NCI-H187 treated with DMSO at 0.1 percent for 48 hours (cell line): Measurements from ENCODE around the gene PLXNA4.

Experiments used
- DNase-seq: peaks from one replicate; lab custom pipeline; 2025; lab: John Stamatoyannopoulos, UW

PLXNA4 gene

DNA sequence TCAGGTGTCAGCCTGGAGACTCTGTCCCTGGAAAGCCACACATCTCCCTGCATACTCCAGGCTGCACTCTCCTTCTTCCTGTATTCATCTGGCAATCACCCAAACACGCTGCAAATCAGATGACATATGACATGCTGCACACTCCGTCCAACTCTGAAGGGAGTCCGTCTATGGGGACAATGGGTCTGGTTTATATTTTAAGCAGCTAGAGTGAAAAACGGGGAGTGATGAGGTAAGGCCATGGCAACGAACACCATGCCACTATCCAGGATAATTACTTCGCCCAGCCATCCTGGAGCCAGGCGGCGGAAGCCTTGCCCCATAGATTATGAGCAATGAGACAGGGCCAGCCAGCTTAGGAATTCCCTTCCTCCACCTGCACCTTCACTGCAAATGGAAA, 140.1 kb downstream of the PLXNA4 start:
- no peak for DNase-seq

DNA sequence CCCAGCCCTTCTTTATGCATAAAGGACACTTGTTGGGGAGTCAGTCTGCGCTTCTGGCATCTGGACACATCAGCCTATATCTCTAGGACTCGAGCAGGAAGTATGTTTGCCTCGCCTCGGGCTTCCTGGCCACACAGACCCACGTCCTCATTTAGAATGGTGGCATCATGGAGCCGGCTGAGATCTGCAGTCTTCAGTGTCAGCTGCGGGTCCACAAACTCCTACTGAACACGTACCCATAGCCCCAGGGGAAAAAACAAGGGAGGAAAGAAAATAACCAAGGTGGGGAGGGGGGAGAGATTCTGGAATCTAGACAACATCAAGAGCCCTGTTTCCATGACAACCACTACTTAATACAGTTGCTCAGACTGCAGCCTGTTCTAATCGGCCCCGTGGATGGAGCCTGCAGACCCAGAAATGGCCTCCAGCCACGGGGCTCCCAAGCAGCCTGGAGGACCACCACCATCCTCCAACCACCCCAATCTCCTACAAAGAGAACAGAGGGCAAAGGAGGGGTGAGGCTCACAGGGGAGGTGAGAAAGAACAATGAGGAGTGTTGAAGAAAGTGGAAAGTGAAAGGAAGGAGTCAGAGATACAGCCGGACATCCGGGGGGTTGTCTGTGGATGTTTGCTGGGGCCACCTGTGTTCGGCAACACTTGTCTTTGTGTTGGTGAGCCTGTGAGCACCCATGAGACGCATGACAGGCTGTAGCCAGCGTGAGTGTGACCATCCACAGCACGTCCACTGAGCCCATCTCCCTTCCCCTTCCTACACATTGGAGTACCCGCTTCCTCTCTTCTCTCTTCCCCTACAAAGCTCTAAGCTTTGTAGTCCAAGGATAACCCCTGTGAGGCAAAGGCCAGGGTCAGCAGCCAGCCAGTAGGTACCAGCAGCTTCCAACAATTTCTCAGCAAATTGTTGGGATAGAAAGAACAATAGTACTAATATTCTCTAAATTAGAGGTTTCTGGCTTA, 141.0 kb downstream of the PLXNA4 start:
- DNase-seq, result no peak

- DNase-seq, result no peak
Observed at GRCh38 chr7:132434041-132434440, 142.2 kb downstream of the PLXNA4 start.

- DNase-seq, result no peak
Observed at GRCh38 chr7:132433301-132433700, 143.0 kb downstream of the PLXNA4 start.

DNA sequence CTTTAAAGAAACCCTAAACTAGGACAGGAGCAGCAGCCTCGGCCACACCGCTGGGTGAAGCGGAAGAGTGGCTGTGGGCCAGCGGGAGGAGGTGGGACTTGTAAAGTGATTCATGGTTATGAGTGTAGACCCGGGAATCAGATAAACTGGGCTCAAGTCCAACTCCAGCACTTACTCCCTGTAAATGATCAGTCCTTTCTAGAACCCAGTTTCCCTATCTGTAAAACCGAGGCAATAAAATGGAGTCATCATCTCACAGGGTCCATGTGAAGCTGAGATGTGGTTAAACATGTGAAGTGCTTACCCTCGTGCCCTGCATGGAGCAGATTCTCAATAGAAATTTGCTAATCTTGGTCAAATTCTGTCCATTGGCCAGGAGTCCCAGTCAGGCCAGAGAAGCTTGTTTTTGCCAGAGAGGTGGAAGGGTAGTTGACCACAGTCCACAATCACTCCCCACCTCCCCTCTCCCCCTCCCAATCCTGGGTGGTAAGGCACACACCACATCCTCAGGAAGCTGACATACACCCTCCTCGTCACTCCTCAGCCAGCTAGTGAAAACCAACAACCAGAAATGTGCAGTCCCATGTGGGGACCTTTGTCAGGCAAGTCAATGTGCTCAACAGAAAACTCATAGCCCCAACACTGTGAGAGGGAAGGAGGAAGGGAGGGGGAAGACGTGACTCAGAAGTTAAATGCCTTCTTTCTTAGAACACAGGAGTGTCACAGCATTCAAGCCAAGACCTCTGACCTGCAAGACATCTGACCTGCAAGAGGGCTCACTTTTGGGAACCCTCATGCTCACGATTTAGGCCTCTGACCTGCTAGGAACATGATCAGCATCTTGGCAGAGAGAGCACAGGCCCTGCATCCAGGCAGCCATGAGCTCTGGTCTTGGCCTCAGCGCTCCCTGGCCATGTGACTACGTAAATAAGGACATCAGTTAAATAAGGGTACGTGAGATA, 145.1 kb downstream of the PLXNA4 start:
- no peak for DNase-seq

GRCh38 chr7:132430041-132430855, 146.0 kb downstream of the PLXNA4 start:
- no peak for DNase-seq

DNA sequence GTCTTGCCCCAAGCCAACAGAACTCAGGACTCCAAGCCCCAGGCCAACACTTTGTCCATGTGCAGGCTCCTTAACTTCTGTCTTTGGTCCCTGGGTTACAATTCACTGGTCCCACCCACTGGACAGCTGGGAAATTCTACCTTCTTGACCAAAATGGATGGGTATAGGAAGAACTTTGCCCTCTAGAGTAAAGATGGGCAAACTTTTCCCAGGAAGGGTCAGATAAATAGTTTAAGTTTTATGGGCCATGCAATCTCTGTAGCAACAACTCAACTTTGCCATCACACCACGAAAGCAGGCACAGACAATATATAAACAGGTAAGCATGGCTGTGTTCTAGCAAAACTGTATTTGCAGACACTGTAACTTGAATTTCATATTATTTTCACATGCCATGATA, 147.1 kb downstream of the PLXNA4 start:
- DNase-seq, result no peak

DNA sequence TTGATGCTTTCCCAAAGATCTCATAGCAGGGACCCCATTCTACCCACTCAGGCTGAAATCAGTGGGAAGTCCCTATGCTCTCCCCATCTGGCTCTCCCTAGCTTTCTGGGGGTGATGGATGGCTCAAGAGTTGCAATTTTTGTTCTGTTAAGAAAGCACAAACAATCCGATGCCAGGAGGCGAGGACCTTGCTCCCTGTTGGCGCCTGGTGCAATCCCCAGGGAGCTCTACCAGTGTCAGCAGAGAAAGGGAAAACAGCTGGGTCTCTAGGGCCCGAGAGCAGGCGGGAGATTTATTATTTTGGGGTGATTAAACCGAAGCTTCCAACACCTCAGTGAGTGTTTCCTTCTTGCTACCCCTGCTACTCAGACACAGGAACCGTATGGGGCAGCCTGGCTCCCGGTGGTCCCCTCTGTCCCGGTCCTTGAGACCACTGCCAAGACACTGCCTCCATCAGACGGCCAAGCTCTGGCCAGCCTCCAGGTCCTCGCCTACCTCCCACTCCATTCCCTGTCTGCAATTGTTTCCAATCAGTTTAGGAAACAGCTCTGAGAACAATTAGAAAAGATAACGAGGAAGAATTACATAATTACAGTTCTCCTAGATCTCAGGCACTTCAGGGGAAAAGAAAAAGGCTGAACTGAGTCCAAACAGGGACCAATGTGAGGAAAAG, 147.9 kb downstream of the PLXNA4 start:
- no peak for DNase-seq

DNA sequence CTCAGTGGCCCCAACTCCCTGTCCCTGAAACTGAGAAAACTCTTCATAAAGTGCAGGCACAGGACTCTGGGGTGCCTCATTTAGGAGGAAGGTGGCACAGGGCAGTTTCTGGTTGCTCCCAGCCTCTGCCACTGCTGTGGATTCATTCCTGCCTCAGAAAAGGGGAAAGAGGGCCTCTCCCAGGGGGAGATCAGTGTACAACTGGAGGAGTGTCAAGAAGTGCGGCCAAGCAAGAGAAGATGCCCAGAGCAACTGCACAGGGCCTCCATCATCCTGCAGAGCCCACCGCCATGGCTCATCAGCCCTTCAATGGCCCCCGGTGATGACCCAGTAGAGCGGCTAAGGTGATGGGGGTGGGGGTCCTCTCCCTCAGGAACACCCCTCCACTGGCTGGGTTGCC, 150.3 kb downstream of the PLXNA4 start:
- no peak for DNase-seq

DNA sequence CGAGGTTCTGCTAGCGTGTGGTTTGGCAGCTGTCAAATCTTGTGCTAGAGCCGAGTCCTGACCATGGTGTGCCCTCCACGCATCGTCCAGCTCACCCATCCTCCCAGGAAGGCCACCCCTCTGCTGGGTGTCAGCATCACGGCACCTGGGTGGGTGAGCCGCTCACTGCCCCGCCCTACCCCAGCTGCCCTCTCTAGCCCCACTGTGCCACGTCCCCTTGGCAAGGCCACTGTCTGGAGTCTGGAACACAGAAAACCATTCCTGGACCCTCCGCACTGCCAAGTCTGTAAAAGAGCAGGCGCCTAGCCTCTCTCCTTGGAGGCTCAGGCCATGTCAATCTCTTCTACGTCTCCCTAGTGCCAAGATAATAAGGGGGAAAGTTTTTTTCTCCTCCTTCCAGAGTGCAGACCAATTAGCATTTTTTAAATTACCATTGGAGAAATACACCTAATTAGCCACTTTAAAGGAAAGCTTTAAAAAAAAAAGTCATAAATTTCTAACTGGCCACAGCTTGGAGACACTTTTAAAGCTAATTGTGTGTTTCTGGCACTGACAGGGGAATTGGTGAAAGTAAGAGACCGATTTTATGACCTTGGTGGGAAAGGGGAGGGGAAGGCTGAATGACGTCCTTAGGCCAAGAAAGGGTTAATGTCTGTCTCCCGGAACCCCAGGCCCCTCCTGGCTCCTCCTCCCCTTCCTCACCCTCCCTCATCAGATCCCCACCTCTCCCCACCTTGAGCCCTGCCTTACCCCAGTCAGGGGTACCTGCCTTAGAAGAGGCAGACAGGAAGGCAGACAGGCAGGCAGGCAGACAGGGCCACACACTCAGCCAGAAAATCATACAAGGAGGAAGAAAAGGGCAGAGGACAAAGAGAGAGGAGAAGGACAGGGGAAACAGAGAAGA, 151.2 kb downstream of the PLXNA4 start:
- no peak for DNase-seq

- DNase-seq, result no peak
Observed at GRCh38 chr7:132424277-132424676, 152.0 kb downstream of the PLXNA4 start.

DNA sequence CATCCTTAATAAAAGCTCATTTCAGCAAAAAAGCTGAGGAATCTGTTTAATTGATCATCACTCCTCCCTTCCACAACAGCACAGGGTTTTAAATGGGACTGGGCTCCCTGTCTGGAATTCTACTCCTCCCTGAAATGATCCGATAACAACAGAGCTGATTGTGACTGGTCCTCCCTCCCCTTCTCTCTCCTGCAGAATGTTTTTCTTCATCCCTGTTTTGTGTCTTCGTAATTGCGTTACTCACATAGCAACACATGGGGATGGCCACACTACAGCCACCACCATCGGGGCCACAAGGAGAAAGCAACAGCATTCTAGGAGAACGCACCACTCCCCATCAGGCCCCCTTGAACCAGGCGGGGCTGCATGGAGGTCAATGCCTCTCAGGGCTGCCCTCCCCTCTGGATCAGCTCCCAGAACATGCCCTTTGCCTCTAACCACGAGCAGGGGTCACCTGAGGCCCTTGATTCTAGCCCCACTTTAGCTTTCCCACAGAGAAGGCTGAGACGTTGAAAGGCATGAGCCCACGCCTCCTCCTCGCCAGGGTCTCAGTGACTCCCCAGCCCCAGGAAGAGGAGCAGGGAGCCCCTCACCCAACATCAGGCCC, 152.6 kb downstream of the PLXNA4 start:
- no peak for DNase-seq

DNA sequence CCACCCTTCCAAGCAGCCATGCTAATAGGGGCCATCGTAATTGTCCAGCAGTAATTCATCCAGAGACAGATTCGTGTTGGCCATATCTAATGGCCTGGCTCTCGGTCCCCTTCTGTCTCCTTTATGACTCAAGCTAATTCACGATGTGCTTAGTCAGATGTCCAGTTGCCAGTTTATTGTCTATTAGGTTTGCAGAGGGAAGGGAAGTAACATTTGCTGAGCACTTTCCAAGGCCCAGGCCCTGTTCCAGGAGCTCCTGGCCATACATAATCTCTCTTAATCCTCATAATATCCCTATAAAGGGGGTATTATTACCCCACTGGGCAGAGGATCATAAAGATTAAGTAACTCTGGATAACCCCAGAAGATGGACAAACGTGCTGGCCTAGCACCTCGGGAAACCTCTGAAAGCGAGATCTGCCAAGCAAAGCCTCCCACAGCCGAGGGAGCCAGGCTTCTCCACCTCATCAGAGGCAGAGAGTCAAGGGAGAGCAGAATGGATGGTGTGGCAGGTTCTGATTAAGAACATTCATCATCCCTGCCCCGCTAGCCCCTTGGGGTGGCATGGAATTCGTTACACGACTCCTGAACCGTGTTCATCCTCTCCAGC, 153.7 kb downstream of the PLXNA4 start:
- DNase-seq, result no peak

GRCh38 chr7:132420527-132420926, 155.7 kb downstream of the PLXNA4 start:
- no peak for DNase-seq

DNA sequence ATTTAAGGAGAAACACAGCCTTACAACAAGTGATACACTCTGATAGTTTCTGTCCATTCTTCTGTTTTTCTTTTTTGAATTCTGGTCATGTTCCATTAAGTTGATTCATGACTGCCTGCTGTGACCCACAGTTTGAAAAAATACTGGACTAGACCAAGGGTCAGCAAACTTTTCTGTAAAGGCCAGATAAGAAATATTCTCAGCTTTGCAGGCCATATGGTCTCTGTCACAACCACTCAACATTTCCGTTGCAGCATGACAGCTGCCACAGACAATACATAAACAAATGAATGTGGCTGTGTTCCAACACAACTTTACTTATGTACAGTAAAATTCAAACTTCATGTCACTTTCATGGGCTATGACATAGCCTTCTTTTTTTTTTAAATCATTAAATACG, 156.7 kb downstream of the PLXNA4 start:
- no peak for DNase-seq

- no peak for DNase-seq
Observed at GRCh38 chr7:132418840-132419239, 157.4 kb downstream of the PLXNA4 start.

DNA sequence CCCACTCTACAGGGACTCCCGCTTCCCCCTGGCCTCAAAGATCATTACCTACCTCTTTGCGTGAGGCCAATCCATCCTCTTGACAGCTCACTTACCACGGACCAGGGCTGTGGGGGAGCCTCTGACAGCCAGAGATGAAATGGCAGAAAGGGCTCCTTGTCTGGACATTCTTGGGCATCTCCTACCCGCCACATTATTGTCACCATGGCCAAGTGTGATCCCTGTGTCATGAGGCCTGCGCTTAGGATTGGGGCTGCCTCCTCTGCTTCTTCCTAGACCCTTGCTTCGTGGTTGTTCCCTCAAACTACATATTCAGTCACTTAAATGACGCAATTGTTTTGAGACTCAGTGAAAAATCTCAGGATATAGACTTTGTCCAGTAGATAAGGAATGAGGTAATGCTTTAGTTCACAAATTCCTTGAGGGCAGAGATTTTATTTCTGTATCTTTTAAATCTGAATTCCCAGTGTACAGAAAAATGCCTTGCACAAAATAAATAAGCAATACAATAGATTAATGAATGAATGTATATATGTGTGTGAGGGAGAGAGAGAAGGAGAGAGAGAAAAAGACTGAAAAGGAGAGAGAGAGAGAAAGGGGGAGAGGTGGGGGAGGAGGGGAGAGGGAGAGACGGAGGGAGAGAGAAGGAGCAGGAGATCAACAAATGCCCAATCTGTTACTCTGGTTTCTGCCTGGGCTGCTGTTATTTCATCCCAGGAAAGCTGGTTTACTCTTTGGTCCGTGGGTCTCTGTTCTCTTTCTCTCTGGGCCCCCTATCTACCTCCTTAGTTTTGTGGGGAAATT, 159.0 kb downstream of the PLXNA4 start:
- DNase-seq, result no peak

DNA sequence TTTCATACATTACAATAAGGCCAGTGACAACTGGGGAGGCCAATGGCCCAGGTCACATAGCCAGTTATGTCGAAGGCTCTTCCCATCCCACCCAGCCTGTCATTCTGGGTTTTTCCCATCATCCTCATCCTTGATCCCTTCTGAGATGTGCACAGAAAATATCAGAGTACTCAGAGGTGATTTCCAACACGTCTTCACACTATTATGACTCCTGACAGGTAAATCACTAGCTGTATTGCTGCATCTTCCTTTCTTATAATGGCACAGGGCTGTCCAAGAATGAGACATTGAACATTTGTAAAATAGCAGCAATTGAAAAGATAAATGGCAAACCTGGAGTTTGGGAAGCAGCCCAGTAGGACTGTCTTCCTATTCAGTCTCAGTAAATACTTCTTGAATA, 159.9 kb downstream of the PLXNA4 start:
- no peak for DNase-seq

- no peak for DNase-seq
Observed at GRCh38 chr7:132415259-132415658, 161.0 kb downstream of the PLXNA4 start.
